HG03196 (cell line): ENCODE data around the gene STK25.
"Not testable (repeated sequence)": the region's sequence is repeated elsewhere in the genome, so short reads cannot be mapped to it uniquely, and the experiment has no call there.

ENCODE experiments used
- ATAC-seq: cut with Tn5 transposase; IDR thresholded peaks from one replicate; pipeline ENCODE4 v1.9.1; 2021; ENCODE audit not compliant: unreplicated experiment

The STK25 gene

GRCh38 chr2:241511091-241511741, 2.8 kb upstream of the STK25 start:
- no peak for ATAC-seq

- ATAC-seq: no peak
Measured at GRCh38 chr2:241509155-241509784, 886 bp upstream of the STK25 start.

- ATAC-seq: peak; percentile 19
Measured at GRCh38 chr2:241507430-241508239, 749 bp downstream of the STK25 start.

- no peak for ATAC-seq
Measured at GRCh38 chr2:241506793-241507429, 1.5 kb downstream of the STK25 start.

GRCh38 chr2:241506317-241506716, 2.1 kb downstream of the STK25 start:
- ATAC-seq: not testable (repeated sequence)

GRCh38 chr2:241505781-241506201, 2.6 kb downstream of the STK25 start:
- no peak for ATAC-seq

GRCh38 chr2:241505086-241505780, 3.2 kb downstream of the STK25 start:
- no peak for ATAC-seq

- ATAC-seq: no peak
Measured at GRCh38 chr2:241503776-241504392, 4.5 kb downstream of the STK25 start.

- no peak for ATAC-seq
Measured at GRCh38 chr2:241502281-241502680, 6.1 kb downstream of the STK25 start.

- no peak for ATAC-seq
Measured at GRCh38 chr2:241501551-241501950, 6.8 kb downstream of the STK25 start.

- ATAC-seq: no peak
Measured at GRCh38 chr2:241501099-241501541, 7.3 kb downstream of the STK25 start.

GRCh38 chr2:241500431-241500975, 7.9 kb downstream of the STK25 start:
- ATAC-seq: no peak

- no peak for ATAC-seq
Measured at GRCh38 chr2:241500016-241500415, 8.4 kb downstream of the STK25 start.

- no peak for ATAC-seq
Measured at GRCh38 chr2:241499146-241499965, 9.0 kb downstream of the STK25 start.

- ATAC-seq: no peak
Measured at GRCh38 chr2:241498115-241499070, 10.0 kb downstream of the STK25 start.

GRCh38 chr2:241496904-241497877, 11.2 kb downstream of the STK25 start:
- ATAC-seq: no peak
